HG03521 (cell line): Measurements from ENCODE around the gene CDCP1.

ENCODE experiments used
- ATAC-seq: cut with Tn5 transposase; IDR thresholded peaks from one replicate; pipeline ENCODE4 v1.9.1; 2021; ENCODE audit warnings: mild to moderate bottlenecking, moderate library complexity; ENCODE audit not compliant: unreplicated experiment

CDCP1 gene, protein sequence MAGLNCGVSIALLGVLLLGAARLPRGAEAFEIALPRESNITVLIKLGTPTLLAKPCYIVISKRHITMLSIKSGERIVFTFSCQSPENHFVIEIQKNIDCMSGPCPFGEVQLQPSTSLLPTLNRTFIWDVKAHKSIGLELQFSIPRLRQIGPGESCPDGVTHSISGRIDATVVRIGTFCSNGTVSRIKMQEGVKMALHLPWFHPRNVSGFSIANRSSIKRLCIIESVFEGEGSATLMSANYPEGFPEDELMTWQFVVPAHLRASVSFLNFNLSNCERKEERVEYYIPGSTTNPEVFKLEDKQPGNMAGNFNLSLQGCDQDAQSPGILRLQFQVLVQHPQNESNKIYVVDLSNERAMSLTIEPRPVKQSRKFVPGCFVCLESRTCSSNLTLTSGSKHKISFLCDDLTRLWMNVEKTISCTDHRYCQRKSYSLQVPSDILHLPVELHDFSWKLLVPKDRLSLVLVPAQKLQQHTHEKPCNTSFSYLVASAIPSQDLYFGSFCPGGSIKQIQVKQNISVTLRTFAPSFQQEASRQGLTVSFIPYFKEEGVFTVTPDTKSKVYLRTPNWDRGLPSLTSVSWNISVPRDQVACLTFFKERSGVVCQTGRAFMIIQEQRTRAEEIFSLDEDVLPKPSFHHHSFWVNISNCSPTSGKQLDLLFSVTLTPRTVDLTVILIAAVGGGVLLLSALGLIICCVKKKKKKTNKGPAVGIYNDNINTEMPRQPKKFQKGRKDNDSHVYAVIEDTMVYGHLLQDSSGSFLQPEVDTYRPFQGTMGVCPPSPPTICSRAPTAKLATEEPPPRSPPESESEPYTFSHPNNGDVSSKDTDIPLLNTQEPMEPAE

DNA sequence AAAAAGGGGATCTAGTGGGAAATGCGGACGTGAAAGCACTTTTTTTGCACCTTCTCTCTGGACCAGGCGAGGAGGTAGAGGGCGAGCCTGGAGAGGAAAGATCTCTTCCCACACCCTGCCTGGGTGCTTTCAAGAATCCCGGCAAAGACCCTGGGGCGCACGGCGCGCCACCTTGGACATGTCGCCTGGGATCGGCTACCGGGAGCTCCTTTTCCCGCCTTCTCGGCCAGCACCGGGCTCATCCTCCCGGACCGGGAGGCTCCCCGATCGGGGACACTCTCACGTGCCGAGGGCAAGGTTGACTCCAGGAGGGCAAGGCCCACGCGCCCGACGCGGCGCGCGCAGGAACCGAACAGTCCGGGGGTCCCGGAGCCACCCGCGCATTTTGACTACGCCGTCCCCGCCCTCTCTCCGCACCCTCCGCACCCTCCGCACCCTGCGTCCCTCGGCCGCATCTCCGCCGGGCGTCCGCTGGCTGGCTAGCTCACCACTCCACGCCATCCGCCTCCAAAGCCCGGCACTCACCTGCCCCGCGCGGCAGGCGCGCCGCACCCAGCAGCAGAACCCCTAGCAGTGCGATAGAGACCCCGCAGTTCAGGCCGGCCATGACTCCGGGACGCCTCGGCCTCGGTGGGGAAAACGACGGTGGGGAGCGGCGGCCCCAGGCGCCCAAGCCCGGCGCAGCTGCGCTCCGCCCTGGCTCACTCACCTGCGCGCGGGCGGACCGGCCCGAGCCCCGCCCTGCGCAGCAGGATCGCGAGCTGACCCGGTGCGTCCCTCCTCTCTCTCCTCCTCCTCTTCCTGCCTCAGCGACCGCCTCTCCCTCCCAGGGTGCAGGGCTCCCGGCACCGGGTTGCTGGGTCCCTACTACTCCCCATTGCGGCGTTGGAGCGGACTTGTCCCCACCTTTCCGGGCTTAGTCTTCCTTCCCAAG lies at the start of gene CDCP1:
Gene CDCP1, minus strand, starts transcription at position 698 of the 934 bp plus-strand sequence. Its CDS starts 91 bp downstream, at position 607.
- no peak for ATAC-seq

DNA sequence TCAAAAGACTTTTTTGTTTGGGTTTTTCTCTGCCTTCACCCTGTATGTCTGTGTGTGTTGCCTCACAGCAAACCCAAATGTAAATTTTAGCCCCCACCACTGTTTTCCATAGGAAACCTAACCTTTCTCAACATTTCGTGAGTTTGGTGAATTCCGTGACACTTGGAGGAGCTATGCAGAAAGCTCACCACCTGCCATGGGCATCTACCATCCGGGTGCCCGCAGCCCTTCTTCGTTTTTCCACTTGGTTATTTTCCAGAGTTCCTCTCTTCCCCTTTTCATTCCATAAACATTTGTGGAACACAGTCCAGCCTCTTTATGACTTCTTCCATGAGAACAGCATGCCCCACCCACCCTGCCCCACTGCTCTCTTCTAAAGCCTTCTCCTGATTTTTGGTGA lies 48.6 kb upstream of the CDCP1 start:
- no peak for ATAC-seq

DNA sequence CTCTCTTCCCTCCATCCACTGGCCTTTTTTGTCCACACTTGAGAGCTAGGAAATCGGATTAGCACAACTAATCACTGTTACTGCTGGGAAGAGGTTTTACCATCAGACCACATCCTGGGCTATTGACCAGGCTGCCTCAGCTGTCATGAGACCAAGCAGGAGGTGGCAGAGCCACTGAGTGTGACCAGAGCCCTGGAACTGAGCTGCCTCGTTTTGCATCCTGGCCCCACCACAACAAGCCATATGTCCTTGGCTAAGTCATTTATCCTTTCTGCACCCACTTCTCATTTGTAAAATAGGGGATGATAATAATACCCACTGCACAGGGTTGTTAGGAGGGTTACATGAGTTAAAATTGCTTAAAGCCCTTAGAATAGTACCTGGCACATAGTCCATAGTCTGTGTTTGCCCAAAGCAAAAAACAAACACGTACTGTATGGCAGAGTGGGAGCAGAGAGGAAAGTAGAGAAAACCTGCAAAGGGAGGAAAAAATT lies 45.8 kb upstream of the CDCP1 start:
- ATAC-seq, result no peak

DNA sequence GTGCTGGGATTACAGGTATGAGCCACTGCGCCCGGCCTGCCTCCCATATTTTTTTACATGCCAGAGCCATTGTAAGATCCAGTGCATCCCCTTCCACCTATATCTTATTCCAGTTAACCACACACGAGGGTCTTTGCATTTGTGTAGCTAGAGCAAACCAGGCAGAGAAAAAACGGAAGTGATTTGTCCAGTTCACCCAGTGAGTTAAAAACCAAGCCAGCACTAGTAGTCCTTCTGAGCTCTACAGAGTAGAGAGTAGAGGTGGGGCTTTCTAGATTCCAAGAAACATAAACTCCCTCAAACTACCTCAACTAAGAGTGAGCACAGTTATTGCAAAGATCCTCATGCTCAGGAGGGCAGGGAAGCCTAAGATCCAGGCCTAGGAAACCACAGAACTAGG lies 45.2 kb upstream of the CDCP1 start:
- no peak for ATAC-seq

DNA sequence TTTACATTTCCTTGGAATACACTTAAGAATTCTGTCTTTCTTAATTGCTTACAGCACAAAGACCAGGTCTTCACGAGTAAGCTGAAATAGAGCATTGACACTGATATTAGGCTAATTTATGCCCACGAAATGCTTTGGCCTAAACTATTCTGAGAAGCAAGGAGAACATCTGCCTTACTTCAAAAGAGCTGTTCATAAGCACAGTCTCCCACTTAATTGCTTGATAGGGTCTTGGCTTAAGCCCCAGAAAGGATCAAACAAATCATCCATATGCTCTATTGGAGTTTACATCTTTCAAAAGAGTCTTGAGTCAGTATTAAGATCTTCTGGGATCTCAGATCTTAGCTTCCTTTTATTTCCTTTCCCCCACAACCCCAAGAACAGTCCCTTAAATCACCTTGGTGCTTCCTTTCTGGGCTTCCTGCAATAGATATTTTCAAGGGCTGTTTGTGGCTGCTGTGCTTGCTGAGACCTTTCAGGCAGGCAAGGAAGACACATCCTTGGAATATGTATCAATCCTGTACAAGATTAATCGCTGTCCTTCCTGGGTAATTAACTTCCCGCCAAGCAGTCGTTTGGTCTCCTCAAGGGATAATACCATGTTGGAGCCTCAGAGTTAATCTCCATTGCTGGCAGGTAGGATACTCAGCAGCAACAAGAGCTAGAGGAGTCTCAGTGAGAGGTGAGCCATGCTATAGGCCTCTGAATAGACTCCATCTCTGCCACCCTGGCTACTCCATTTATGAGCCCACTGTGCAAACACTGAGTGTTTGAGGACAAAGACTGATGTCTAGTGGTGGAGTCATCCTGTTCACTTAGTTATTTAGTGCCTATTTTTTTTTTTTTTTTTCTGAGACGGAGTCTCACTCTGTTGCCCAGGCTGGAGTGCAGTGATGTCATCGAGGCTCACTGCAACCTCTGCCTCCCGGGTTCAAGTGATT lies 42.8 kb upstream of the CDCP1 start:
- ATAC-seq, result no peak

DNA sequence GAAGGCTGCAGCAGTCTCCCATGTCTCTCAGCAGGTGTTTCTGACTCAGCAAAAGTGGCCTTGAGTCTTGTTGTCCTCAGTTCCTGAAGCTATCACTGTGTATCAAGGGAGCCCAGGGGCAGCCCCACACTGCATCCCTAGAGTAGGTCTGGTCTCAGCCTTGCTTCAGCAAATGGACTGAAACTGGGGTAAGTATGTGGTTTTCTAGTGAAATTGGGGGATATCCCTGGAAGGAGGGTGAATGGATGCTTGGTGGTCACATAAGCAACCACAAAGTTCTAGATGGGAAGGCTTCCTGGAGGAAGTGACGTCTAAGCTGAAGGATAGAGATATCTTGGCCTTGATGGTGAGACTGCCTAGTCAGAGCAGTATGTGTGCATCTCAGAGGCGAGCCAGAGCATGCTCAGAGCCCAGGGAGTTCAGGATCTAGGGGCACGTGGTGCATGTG lies 41.5 kb upstream of the CDCP1 start:
- ATAC-seq, result no peak

DNA sequence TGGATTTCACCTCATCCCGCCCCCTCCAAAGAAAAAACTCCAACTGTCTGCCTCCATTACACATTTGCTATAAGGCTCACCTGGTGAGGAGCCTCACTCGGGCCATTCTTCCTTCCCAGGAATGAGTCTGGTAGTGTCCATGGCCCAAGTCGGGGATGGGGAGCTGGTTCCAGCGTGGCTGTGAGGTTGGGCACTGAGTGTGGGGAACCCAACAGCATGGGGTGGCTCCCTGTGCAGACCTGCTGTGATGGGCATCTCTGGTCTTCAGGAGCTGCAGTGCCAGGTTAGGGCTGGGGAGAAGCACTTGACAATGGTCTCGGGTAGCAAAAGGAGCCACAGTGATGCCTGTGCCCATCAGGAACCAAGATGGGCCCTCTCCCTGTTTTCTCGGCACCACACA lies 40.7 kb upstream of the CDCP1 start:
- no peak for ATAC-seq

DNA sequence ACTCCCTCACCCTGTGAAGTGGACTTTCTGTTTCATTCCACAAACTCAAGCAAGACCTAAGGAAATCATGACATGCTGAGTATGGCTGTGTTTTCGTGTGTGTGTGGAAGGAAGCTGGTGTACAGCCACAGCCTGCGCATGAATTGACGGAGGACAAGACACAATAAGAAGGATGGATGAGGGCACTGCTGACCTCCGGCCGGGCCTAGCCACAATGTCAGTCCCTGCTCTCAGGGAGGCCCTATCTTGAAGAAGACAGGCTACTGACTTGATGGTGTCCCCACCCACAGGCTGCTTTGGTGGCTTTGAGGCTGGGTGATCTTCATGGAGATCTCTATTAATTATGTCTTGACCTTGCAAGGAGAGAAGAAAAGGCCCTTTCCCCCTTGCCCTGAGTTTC lies 39.3 kb upstream of the CDCP1 start:
- ATAC-seq, result no peak

DNA sequence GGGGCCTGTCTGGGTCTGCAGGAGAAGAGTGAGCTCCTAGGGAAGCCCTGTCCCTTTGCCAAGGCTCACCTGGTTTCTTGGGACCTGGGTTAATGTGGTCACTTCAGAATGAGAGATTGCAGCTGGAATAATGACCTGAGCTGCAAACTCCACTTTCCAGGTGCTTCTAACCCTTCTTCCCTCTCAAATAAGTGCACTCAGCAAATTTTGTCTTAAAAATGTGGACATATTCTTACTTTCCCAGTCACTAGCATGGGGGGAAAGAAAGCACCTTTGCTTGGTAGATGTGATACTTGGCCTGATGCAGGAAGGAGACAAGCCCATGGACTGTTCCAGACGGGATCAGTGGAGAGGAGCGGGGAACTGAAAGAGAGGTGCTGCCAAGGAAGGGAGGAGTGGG lies 38.9 kb upstream of the CDCP1 start:
- ATAC-seq, result no peak

DNA sequence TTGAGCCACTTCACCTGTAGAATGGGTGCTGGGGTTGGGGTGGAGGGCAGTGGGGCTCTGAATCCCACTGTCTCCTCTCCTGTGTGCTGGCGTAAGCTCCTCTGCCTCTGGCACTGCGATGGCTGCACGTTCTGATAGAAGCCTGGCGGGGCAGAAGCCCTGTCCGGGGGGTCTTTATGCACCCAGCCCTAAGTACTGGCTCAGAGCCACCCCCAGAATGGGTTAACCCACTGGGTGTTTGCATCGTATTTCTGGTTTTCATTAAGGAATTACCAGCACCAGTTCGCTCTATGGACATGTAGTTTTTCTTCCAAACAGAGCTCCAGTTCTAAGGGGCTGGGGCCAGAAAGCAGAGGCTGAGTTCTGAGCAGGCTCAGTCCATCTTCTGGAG lies 37.7 kb upstream of the CDCP1 start:
- no peak for ATAC-seq

DNA sequence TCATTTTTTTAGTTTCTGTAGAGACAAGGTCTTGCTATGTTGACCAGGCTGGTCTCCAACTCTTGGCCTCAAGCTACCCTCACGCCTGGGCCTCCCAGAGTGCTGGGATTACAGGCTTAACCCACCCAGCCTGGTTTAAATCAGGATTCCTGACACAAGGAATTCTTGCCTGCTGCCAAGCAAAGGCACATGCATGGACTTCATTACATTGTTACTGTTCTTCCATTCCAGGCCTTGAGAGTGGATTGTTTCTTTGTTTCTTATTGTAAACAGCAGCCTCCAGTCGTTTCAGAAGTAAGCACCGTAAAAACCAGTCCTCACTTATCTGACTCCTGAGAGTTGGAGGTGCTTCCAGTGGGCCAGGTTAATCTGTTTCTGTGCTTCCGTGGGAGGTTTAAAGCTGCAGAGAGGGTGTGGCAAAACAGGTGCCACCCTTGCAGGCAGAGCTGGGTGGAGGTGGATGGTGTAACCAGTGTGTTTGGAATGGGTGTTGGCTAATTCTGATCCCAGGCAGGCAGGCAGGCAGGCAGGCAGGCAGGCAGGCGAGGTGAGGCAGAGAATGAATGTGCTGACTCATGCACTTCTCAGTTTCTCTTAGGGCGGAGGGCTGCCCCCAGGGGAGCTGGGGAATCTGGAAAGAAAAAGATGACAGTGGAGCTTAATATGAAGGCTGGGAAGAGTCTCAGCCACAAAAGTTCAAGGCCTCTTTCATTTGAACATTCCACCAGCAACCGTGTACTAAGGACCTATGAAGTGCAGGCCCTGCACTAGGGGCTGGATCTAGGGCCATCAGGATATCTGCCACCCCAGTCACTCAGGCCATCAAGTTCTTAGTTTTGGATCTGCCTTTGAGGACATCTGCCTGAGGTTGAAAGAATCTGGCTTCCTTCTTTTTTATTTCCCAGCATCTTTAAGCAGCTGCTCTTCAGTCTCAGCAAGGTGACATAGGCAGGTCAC lies 37.0 kb upstream of the CDCP1 start:
- ATAC-seq, result no peak

DNA sequence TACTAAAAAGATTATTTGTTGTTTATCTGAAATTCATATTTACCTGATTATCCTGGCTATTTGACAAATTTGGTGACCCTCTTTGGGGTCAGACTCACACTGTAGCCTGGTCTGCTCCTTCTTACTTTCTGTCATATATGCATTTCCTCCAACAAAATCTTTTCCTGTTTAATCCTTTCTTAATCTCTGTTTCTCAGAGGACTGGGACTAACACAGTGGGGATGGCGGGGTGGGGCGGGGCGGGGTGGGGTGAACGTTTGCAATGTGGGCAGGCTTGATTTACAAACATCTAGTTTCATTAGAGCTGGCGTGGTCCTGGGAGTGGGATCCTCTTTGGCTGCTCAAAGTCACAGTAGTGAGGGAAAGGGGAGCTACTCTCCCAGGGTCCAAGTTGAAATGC lies 35.3 kb upstream of the CDCP1 start:
- ATAC-seq, result no peak

DNA sequence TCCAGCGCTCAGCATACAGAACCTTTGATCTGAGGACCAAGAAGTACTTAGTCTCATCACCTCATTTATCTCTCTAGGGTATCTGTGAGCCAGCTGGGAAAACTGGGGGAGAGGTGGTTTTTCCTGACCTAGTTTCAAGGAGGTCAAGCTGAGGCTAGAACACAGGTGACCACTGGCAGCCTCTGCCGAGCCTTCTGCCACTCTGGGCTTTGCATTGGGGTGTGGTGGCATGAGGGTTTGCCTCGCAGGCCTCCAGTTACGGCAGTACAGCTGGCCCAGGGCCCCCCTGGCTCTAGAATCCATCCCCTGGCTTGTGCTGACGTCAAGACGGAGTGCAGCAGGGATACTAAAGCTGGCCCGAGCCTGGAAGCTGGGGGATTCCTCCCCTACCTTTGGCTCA lies 34.7 kb upstream of the CDCP1 start:
- no peak for ATAC-seq

DNA sequence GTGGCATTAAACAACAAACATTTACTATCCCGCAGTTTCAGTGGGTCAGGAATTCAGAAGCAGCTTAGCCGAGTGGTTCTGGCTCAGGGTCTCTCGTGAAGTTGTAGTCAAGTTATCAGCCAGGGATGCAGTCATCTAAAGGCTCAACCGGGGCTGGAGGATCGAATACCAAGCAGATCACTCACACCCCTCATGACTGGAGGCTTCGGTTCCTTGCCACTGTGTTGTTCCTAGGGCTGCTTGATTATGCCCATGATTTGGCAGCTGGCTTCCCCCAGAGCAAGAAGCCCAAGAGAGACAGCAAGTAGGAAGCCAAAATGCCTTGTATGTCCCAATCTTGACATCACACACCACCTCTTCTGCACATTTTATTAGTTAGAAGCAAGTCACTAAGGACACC lies 33.9 kb upstream of the CDCP1 start:
- ATAC-seq, result no peak

DNA sequence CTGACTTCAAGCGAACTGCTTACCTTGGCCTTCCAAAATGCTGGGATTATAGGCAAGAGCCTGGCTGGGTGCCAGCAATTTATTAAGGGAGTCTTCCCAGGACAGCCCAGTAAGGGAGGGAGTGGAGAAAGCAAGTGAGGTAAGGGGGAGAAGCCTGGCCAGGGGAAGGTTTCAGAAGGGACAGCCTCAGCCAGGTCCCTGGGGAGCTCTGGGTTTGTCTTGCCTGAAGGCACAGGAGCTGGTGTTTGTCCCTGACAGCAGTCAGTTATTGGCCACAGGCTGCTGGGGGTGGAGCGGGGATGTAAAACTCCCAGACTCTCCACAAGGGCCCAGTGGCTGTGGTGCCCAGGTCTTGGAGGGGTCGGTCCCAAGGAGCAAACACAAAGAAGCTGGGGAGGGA lies 33.0 kb upstream of the CDCP1 start:
- ATAC-seq, result no peak

DNA sequence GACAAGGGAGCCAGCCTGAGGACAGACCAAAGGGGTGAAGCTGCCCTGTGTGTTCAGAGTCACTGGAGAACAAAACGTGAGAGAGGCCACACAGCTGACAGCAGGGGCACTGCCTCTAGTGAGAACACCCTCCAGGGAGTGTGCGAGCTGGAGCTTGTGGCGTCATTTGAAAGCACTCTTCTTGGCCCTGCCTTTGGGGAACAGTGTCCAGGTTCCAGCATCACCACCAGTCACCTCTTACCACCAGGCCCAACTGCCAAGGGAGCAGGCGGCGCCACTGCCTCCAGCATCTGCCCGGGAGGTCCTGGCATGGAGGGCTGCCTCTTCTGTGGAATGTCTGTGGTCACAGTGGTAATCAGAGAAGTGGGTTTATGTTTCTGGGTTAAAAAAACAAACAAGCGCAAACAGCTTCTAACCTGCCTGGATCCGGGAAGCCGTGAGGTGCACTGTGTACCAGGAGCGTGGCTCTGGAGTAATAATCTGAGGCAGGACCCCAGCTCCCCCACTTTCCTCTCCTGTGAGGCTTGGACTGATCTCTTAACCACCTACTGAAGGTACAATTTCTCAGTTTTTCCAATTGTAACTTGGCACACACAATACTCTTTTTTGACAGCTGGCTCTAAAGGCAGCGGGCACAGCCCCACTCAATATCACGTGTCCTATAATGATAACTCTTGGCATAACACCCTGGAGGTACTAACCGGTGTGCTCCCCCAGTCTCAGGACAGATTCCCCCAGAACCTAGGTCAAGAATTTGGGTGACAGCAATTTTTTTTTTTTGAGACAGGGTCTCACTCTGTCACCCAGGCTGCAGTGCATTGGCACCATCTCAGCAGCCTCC lies 32.2 kb upstream of the CDCP1 start:
- ATAC-seq, result no peak

DNA sequence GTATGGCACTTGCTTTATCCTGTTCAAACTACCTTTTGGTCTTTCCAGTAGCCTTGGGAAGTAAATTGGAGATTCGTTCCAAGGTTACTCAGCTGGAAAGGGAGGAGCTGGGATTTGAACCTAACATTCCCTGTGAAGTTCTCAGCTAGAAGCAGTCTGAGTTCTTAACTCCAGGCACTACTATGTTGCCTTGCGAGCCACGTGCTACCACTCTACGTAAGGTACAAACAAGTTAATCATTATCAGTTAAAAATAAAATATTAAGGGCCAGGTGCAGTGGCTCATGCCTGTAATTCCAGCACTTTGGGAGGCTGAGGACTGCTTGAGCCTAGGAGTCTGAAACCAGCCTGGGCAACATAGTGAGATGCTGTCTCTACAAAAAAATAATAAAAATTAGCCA lies 30.7 kb upstream of the CDCP1 start:
- ATAC-seq, result no peak

DNA sequence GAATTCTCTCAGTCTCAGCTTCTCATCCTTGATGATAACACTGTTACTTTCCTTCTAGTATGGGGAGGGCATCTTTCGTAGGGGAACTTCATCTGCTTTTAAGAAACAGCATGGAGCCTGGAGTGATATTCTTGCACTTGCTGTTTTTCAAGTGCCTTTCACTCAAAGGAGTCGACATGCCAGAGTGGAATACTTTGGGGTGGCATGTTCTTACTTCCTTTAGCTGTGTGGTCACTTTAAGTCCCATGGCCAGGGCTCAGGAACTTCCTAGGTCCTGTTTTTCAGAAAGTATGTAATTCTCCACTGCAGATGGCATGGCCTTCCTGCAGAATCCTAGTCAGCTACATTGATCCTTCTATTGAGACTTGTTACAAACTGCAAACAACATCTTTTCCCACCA lies 28.1 kb upstream of the CDCP1 start:
- no peak for ATAC-seq
